ENCODE data around the gene WDR93.

WDR93 gene

GRCh38 chr15:89749526-89749925, 58.9 kb downstream of the WDR93 start:
- DNase-seq (ENCODE audit: low read depth): no peak

GRCh38 chr15:89749951-89750559, 59.4 kb downstream of the WDR93 start:
- DNase-seq (ENCODE audit: low read depth): no peak

GRCh38 chr15:89750560-89751542, 60.2 kb downstream of the WDR93 start, which contains the start of gene MESP1:
MESP1 (minus strand) TSS chr15:89751249; CDS start chr15:89751231, 18 bp downstream.
- DNase-seq (ENCODE audit: low read depth): peak; percentile 87

GRCh38 chr15:89751748-89752147, 61.1 kb downstream of the WDR93 start:
- no peak for DNase-seq (ENCODE audit: low read depth)

- no peak for DNase-seq (ENCODE audit: low read depth)
Observed at GRCh38 chr15:89753855-89754254, 63.2 kb downstream of the WDR93 start.

GRCh38 chr15:89754361-89755154, 63.9 kb downstream of the WDR93 start:
- DNase-seq (ENCODE audit: low read depth): peak; percentile 3

GRCh38 chr15:89755701-89756100, 65.1 kb downstream of the WDR93 start:
- DNase-seq (ENCODE audit: low read depth): no peak

GRCh38 chr15:89756897-89757296, 66.3 kb downstream of the WDR93 start:
- DNase-seq (ENCODE audit: low read depth): no peak

- DNase-seq (ENCODE audit: low read depth): no peak
Observed at GRCh38 chr15:89758283-89758682, 67.7 kb downstream of the WDR93 start.

GRCh38 chr15:89758981-89759380, 68.4 kb downstream of the WDR93 start:
- no peak for DNase-seq (ENCODE audit: low read depth)

- DNase-seq (ENCODE audit: low read depth): no peak
Observed at GRCh38 chr15:89759835-89760234, 69.2 kb downstream of the WDR93 start.

GRCh38 chr15:89760303-89761008, 69.8 kb downstream of the WDR93 start:
- DNase-seq (ENCODE audit: low read depth): peak; percentile 55

GRCh38 chr15:89761009-89761831, 70.6 kb downstream of the WDR93 start:
- no peak for DNase-seq (ENCODE audit: low read depth)

- DNase-seq (ENCODE audit: low read depth): no peak
Observed at GRCh38 chr15:89761929-89762328, 71.3 kb downstream of the WDR93 start.

- DNase-seq (ENCODE audit: low read depth): no peak
Observed at GRCh38 chr15:89765694-89766093, 75.1 kb downstream of the WDR93 start.

- no peak for DNase-seq (ENCODE audit: low read depth)
Observed at GRCh38 chr15:89766357-89767311, 76.0 kb downstream of the WDR93 start.

GRCh38 chr15:89767411-89767915, 76.9 kb downstream of the WDR93 start:
- no peak for DNase-seq (ENCODE audit: low read depth)

GRCh38 chr15:89768071-89768500, 77.5 kb downstream of the WDR93 start:
- peak; percentile 69 for DNase-seq (ENCODE audit: low read depth)

GRCh38 chr15:89769366-89769765, 78.8 kb downstream of the WDR93 start:
- no peak for DNase-seq (ENCODE audit: low read depth)

All from fibroblast of the conjunctiva (primary cell).